B cell (primary cell): Measurements from ENCODE around the gene SYNGR3. TPM values are rescaled to one million over a fixed set of nuclear protein-coding genes. Genes with fewer than 3 reads are reported as not detected.

Experiments
- ATAC-seq: fragments of 200-7000 bp; cut with Tn5 transposase; one replicate; pipeline ENCODE4 v1.10.0; 2021; ENCODE audit warnings: low read depth, mild to moderate bottlenecking, moderate number of reproducible peaks, moderate library complexity
- CTCF ChIA-PET: fragments of 350-600 bp; sonication (Branson Sonifier 250); formaldehyde crosslinking; loops from one replicate; lab custom pipeline; 2021; ENCODE audit warnings: antibody characterized with exemption, inconsistent platforms; lab: Charles Lee
- POLR2A ChIA-PET: fragments of 350-600 bp; sonication (Branson Sonifier 250); formaldehyde crosslinking; loops from one replicate; lab custom pipeline; 2021; ENCODE audit warnings: antibody characterized with exemption; lab: Charles Lee
- DNase-seq: peaks from one replicate; pipeline ENCODE4 v3.0.0; 2013
- H2AFZ ChIP-seq: 2 replicates; pipeline ENCODE4 v1.6.1; 2012; ENCODE audit warnings: mild to moderate bottlenecking, low read depth, low read length; ENCODE audit not compliant: insufficient read depth, poor library complexity, severe bottlenecking
- H3K27ac ChIP-seq, 2 donors: 1 replicate in 1 of 2; 2 replicates in 1 of 2; pipeline ENCODE4 v1.5.1; 2012 to 2013; ENCODE audit warnings: low read length in 2 of 2, mild to moderate bottlenecking in 2 of 2, moderate library complexity in 1 of 2
- H3K27me3 ChIP-seq, 4 experiments: fragments of 200-600 bp in 1 of 4; sonication (generic) in 1 of 4; replicated peaks in 1 of 4; 1 replicate in 2 of 4; 2 replicates in 2 of 4; pipeline versions ENCODE4 v1.6.1 to v1.7.0; 2013 to 2016; ENCODE audit warnings: low read length in 3 of 4, mild to moderate bottlenecking in 2 of 4, mixed read lengths in 1 of 4, moderate library complexity in 1 of 4; ENCODE audit not compliant: insufficient read depth in 4 of 4, control insufficient read depth in 3 of 4; ENCODE audit errors: control extremely low read depth in 1 of 4
- H3K36me3 ChIP-seq, 2 experiments: replicated peaks in 1 of 2; 1 replicate in 1 of 2; 2 replicates in 1 of 2; pipeline versions ENCODE4 v1.6.1 to v1.7.1; 2013; ENCODE audit warnings: low read length in 1 of 2; ENCODE audit not compliant: insufficient read depth in 2 of 2, control insufficient read depth in 1 of 2; ENCODE audit errors: control extremely low read depth in 1 of 2, extremely low read depth in 1 of 2
- H3K4me1 ChIP-seq, 2 donors: fragments of 200-600 bp in 1 of 2; sonication (generic) in 1 of 2; 1 replicate in 1 of 2; 2 replicates in 1 of 2; pipeline versions ENCODE4 v1.5.1 to v1.6.1; 2013 to 2017; ENCODE audit warnings: low read length in 2 of 2; ENCODE audit not compliant: control insufficient read depth in 2 of 2, insufficient read depth in 2 of 2
- H3K4me2 ChIP-seq: replicated peaks from 2 replicates; pipeline ENCODE3; 2012; ENCODE audit warnings: mild to moderate bottlenecking, low read depth, low read length; ENCODE audit not compliant: poor library complexity, severe bottlenecking
- H3K4me3 ChIP-seq, 5 experiments: fragments of 200-600 bp in 1 of 5; sonication (generic) in 1 of 5; 1 replicate in 3 of 5; 2 replicates in 2 of 5; pipeline versions ENCODE4 v1.5.1 to v1.7.0; 2011 to 2016; ENCODE audit warnings: low read length in 4 of 5, mild to moderate bottlenecking in 4 of 5, low read depth in 2 of 5, control low read depth in 1 of 5, moderate library complexity in 1 of 5; ENCODE audit not compliant: insufficient read depth in 1 of 5; ENCODE audit errors: control extremely low read depth in 1 of 5, extremely low read depth in 1 of 5
- H3K79me2 ChIP-seq: fragments of 200-600 bp; sonication (generic); one replicate; pipeline ENCODE4 v1.6.0; 2016; ENCODE audit warnings: low read length; ENCODE audit not compliant: control insufficient read depth, insufficient read depth
- H3K9ac ChIP-seq: fragments of 200-600 bp; sonication (generic); 2 replicates; pipeline ENCODE4 v1.6.1; 2017; ENCODE audit warnings: mild to moderate bottlenecking, low read length, moderate library complexity
- H3K9me3 ChIP-seq, 3 donors: one replicate each; pipeline versions ENCODE4 v1.6.1 to v1.7.1; 2013; ENCODE audit warnings: low read length in 2 of 3; ENCODE audit not compliant: control insufficient read depth in 2 of 3, insufficient read depth in 1 of 3; ENCODE audit errors: control extremely low read depth in 1 of 3
- H4K20me1 ChIP-seq: 2 replicates; pipeline ENCODE4 v1.6.0; 2012; ENCODE audit warnings: mild to moderate bottlenecking, low read length; ENCODE audit not compliant: insufficient read depth, control insufficient read depth, poor library complexity, severe bottlenecking
- H3K27ac Mint-ChIP-seq: one replicate; pipeline ENCODE4 v1.8.0; 2021; ENCODE audit warnings: mixed read lengths
- H3K27me3 Mint-ChIP-seq: one replicate; pipeline ENCODE4 v1.8.0; 2021; ENCODE audit warnings: mixed read lengths
- H3K4me1 Mint-ChIP-seq: one replicate; pipeline ENCODE4 v1.8.0; 2021; ENCODE audit warnings: mixed read lengths
- H3K4me3 Mint-ChIP-seq: one replicate; pipeline ENCODE4 v1.8.0; 2021; ENCODE audit warnings: mixed read lengths
- H3K9me3 Mint-ChIP-seq: one replicate; pipeline ENCODE4 v1.8.0; 2022; ENCODE audit warnings: mixed read lengths; ENCODE audit not compliant: insufficient read depth
- CTCF ChIP-seq: fragments of 200-600 bp; IDR thresholded peaks from one replicate; pipeline ENCODE4 v1.8.0; 2022; ENCODE audit warnings: antibody characterized with exemption, mild to moderate bottlenecking
- EZH2 ChIP-seq: IDR thresholded peaks from 2 replicates; pipeline ENCODE4 v1.6.1; 2012; ENCODE audit warnings: borderline replicate concordance, low read depth, mild to moderate bottlenecking, moderate library complexity, low read length; ENCODE audit not compliant: insufficient read depth, poor library complexity, severe bottlenecking
- WGBS: methylation state at CpG from one replicate; pipeline ENCODE4 v1.1.5; 2013; ENCODE audit warnings: missing lambda C conversion rate; ENCODE audit not compliant: insufficient coverage; 5-methylcytosine and 5-hydroxymethylcytosine counted together
- intact Hi-C: fragments of 100-400 bp; cut with micrococcal nuclease; formaldehyde crosslinking; loops from one replicate; pipeline ENCODE4 v1.10.0; 2022
- polyA plus RNA-seq: library from polyadenylated mRNA; depleted of rRNA; stranded (reverse); fragments of >200 nt; gene quantifications from 2 replicates; pipeline ENCODE4 v1.2.3, GENCODE V29; 2012
- total RNA-seq, 2 donors: library from RNA; stranded (reverse); fragments of 120-200 nt in 1 of 2; gene quantifications; 1 replicate in 1 of 2; 2 replicates in 1 of 2; pipeline versions ENCODE4 v1.2.3 to v1.2.4, GENCODE V29; 2013 to 2022

Gene SYNGR3
- total and polyA plus RNA-seq, 2 donors (not counting 1 experiment from before 2014, with no cell fraction given): 19.5 to 19.8 TPM

GRCh38 chr16:2029350-2029749, 39.6 kb downstream of the SYNGR3 start:
- Histone ChIP-seq H3K4me1 (peaks cover 12 to 16% of the 10 kb centered on the region in 2 donors), H3K36me3 (no peaks in the 10 kb centered on the region), H3K27ac (no peak overlapping the region), H2AFZ (no peak overlapping the region), H3K4me3 (no peak overlapping the region), H4K20me1 (no peaks in the 10 kb centered on the region), H3K9me3 (peaks cover 0 to 13% (median 0%) of the 10 kb centered on the region in 3 donors), H3K9ac (no peak overlapping the region), H3K4me2 (no peak overlapping the region), H3K79me2 (no peaks in the 10 kb centered on the region), H3K27me3 (peaks cover 0 to 39% (median 14%) of the 10 kb centered on the region in 4 experiments)
- H3K27ac Mint-ChIP-seq: no peak overlapping the region
- intact Hi-C loops: loop anchor here (10.0 kb wide), 2 partner anchors 225 to 475 kb away; partner anchors contain the start of gene ECI1
- ATAC-seq (no peak), DNase-seq (no peak)
- ChIA-PET CTCF (no interaction called here), POLR2A (interaction anchor here (0.6 kb wide), 1 partner anchor 9 kb away, joined by 3 read pairs; no protein-coding TSS in a partner anchor)
- H3K9me3 Mint-ChIP-seq: no peaks in the 10 kb centered on the region
- 96% methylated on average over 20 of the region's 22 CpGs for WGBS
- H3K4me3 Mint-ChIP-seq: no peak overlapping the region
- peaks cover 5% of the 10 kb centered on the region for H3K4me1 Mint-ChIP-seq
- TF ChIP-seq EZH2 (no peak), CTCF (no peak)
- H3K27me3 Mint-ChIP-seq: peaks cover 10% of the 10 kb centered on the region

- H3K4me3 ChIP-seq: no peak overlapping the region
- H4K20me1 ChIP-seq: no peaks in the 10 kb centered on the region
- no peak overlapping the region for H3K27ac ChIP-seq
- CTCF ChIA-PET: interaction anchor here (0.6 to 1.0 kb wide), 2 partner anchors 110 to 116 kb away, joined by 3 to 4 read pairs; no protein-coding TSS in a partner anchor
- POLR2A ChIA-PET: interaction anchor here (0.6 kb wide), 1 partner anchor 8 kb away, joined by 3 read pairs; no protein-coding TSS in a partner anchor
- DNase-seq (no peak), ATAC-seq (no peak)
- TF ChIP-seq CTCF (no peak), EZH2 (no peak)
- H3K9me3 ChIP-seq: peaks cover 0 to 13% (median 0%) of the 10 kb centered on the region in 3 donors
- H2AFZ ChIP-seq: no peak overlapping the region
- Mint-ChIP-seq H3K4me1 (peaks cover 5% of the 10 kb centered on the region), H3K27ac (no peak overlapping the region), H3K9me3 (no peaks in the 10 kb centered on the region), H3K4me3 (no peak overlapping the region), H3K27me3 (peaks cover 10% of the 10 kb centered on the region)
- WGBS: 84% methylated on average over 6 of the region's 11 CpGs
- H3K9ac ChIP-seq: no peak overlapping the region
- H3K36me3 ChIP-seq: no peaks in the 10 kb centered on the region
- peaks cover 12 to 16% of the 10 kb centered on the region in 2 donors for H3K4me1 ChIP-seq
- no peak overlapping the region for H3K4me2 ChIP-seq
- H3K79me2 ChIP-seq: no peaks in the 10 kb centered on the region
- intact Hi-C loops: no loop called here
- H3K27me3 ChIP-seq: peaks cover 0 to 41% (median 13%) of the 10 kb centered on the region in 4 experiments
Measured at GRCh38 chr16:2030036-2030435, 40.3 kb downstream of the SYNGR3 start.
